Measurements from ENCODE around the gene DFFB.

DNA sequence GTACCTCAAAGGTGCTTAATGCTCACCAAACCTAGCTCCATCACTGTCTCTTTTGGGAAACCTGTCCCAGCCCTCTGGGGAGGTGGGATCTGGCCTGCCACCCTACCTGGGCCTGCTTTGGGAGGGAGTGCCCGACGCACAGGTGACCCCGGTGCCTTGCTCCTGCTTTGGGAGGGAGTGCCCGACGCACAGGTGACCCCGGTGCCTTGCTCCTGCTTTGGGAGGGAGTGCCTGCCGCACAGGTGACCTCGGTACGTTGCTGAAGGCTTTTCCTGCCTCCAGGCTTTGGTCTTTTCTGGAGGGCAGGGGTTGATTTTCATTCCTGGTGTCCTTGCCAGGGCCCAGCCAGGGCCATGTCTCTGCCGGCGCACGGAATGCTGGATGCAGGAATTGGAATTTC is 68.0 kb downstream of the DFFB start:
- TF ChIP-seq GATA3 (IDR thresholded peaks at IDR 0.05; ENCODE audit: low read depth, low read length) = no peak
- no peak for TF ChIP-seq GATA2 (IDR thresholded peaks at IDR 0.05; ENCODE audit: low read depth, low read length)
